A549 (cell line): Measurements from ENCODE around the gene BCDIN3D.

Experiments used
- CEBPB ChIP-seq, 2 experiments: fragments of >200 bp in 1 of 2; sonication (Bioruptor Twin) in 1 of 2; formaldehyde crosslinking in 1 of 2; IDR thresholded peaks; 2 replicates each; pipeline ENCODE4 v1.6.1; 2012 to 2016
- JUN ChIP-seq, 2 experiments: fragments of >200 bp; sonication (Bioruptor Twin); formaldehyde crosslinking; IDR thresholded peaks; 2 replicates in 1 of 2; 3 replicates in 1 of 2; pipeline ENCODE4 v1.6.1; 2016 to 2017
- POLR2A ChIP-seq: IDR thresholded peaks from 2 replicates; pipeline ENCODE4 v1.6.1; 2012; ENCODE audit warnings: mild to moderate bottlenecking, low read length
- RAD21 ChIP-seq, 2 experiments: fragments of >200 bp in 1 of 2; sonication (Bioruptor Twin) in 1 of 2; formaldehyde crosslinking in 1 of 2; IDR thresholded peaks in 1 of 2; conservative IDR thresholded peaks in 1 of 2; 2 replicates in 1 of 2; 3 replicates in 1 of 2; pipeline ENCODE4 v1.6.1; 2012 to 2018; ENCODE audit warnings: inconsistent platforms in 1 of 2
- RNF2 ChIP-seq: fragments of 200-600 bp; sonication (generic); IDR thresholded peaks from 2 replicates; pipeline ENCODE4 v1.6.1; 2016; ENCODE audit warnings: low read depth, mild to moderate bottlenecking, antibody characterized with exemption, moderate library complexity, borderline replicate concordance
- ZC3H11A ChIP-seq: fragments of 450-650 bp; IDR thresholded peaks from 2 replicates; pipeline ENCODE4 v1.6.1; 2014; ENCODE audit warnings: antibody characterized with exemption, mild to moderate bottlenecking
- TF ChIP-seq, protein P1 (sequence below): fragments of 200-600 bp; sonication (generic); IDR thresholded peaks from 2 replicates; pipeline ENCODE4 v1.6.1; 2016; ENCODE audit warnings: antibody characterized with exemption, mild to moderate bottlenecking, moderate library complexity
- TF ChIP-seq, protein P2 (sequence below): fragments of >200 bp; sonication (Bioruptor Twin); formaldehyde crosslinking; IDR thresholded peaks from 3 replicates; pipeline ENCODE4 v1.5.1; 2016
- TF ChIP-seq, protein P3 (sequence below): fragments of 150-350 bp; IDR thresholded peaks from 2 replicates; pipeline ENCODE4 v1.6.1; 2014; ENCODE audit warnings: low read depth, mild to moderate bottlenecking, low read length

DNA sequence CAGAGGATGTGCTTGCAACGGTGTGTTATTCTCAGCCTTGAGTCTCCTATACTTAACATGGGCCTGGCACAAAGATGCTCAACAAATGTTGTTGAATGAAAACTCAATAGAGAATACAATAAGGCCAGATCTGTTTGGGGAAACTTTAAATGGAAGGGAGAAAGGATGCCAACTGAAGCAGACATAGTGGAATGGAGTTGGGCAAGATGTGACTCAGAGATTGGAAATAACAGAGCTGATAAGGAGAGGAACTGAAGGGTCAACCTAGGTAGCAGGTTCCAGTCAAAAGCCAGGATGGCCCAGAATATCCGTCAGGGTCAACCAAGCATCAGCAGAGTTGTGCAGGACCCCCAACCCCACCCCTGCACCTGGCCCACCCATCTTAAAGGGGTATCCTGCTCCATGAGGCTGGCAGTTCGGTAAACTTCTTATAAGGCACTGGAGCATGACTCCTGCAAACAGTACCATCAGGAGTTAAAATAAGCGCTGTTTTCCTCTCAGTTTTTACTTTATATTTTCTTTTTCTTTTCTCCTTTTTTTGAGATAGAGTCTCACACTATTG lies 1.1 kb upstream of the BCDIN3D start:
- TF ChIP-seq POLR2A (no peak), JUN (IDR thresholded peaks at IDR 0.05) (no peak), CEBPB (IDR thresholded peaks at IDR 0.05) (no peak), ZC3H11A (no peak), RAD21 (conservative IDR thresholded peaks at IDR 0.05 in 1 of 2, IDR thresholded peaks at IDR 0.05 in 1 of 2) (no peak), RNF2 (no peak)
- TF ChIP-seq, protein P1, sequence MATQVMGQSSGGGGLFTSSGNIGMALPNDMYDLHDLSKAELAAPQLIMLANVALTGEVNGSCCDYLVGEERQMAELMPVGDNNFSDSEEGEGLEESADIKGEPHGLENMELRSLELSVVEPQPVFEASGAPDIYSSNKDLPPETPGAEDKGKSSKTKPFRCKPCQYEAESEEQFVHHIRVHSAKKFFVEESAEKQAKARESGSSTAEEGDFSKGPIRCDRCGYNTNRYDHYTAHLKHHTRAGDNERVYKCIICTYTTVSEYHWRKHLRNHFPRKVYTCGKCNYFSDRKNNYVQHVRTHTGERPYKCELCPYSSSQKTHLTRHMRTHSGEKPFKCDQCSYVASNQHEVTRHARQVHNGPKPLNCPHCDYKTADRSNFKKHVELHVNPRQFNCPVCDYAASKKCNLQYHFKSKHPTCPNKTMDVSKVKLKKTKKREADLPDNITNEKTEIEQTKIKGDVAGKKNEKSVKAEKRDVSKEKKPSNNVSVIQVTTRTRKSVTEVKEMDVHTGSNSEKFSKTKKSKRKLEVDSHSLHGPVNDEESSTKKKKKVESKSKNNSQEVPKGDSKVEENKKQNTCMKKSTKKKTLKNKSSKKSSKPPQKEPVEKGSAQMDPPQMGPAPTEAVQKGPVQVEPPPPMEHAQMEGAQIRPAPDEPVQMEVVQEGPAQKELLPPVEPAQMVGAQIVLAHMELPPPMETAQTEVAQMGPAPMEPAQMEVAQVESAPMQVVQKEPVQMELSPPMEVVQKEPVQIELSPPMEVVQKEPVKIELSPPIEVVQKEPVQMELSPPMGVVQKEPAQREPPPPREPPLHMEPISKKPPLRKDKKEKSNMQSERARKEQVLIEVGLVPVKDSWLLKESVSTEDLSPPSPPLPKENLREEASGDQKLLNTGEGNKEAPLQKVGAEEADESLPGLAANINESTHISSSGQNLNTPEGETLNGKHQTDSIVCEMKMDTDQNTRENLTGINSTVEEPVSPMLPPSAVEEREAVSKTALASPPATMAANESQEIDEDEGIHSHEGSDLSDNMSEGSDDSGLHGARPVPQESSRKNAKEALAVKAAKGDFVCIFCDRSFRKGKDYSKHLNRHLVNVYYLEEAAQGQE = no peak
- TF ChIP-seq, protein P2, sequence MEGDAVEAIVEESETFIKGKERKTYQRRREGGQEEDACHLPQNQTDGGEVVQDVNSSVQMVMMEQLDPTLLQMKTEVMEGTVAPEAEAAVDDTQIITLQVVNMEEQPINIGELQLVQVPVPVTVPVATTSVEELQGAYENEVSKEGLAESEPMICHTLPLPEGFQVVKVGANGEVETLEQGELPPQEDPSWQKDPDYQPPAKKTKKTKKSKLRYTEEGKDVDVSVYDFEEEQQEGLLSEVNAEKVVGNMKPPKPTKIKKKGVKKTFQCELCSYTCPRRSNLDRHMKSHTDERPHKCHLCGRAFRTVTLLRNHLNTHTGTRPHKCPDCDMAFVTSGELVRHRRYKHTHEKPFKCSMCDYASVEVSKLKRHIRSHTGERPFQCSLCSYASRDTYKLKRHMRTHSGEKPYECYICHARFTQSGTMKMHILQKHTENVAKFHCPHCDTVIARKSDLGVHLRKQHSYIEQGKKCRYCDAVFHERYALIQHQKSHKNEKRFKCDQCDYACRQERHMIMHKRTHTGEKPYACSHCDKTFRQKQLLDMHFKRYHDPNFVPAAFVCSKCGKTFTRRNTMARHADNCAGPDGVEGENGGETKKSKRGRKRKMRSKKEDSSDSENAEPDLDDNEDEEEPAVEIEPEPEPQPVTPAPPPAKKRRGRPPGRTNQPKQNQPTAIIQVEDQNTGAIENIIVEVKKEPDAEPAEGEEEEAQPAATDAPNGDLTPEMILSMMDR = no peak
- TF ChIP-seq, protein P3, sequence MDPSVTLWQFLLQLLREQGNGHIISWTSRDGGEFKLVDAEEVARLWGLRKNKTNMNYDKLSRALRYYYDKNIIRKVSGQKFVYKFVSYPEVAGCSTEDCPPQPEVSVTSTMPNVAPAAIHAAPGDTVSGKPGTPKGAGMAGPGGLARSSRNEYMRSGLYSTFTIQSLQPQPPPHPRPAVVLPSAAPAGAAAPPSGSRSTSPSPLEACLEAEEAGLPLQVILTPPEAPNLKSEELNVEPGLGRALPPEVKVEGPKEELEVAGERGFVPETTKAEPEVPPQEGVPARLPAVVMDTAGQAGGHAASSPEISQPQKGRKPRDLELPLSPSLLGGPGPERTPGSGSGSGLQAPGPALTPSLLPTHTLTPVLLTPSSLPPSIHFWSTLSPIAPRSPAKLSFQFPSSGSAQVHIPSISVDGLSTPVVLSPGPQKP = no peak
